ENCODE data around the gene TRIP13.
"Not testable (repeated sequence)": the region's sequence is repeated elsewhere in the genome, so short reads cannot be mapped to it uniquely, and the experiment has no call there.

Gene TRIP13

GRCh38 chr5:852018-852417, 40.7 kb upstream of the TRIP13 start:
- no peaks in the 10 kb centered on the region for H4K20me1 ChIP-seq (ENCODE audit: insufficient read depth, low read length)
- TF ChIP-seq EZH2phosphoT487 (IDR thresholded peaks at IDR 0.05; ENCODE audit: low read length) = no peak
- TF ChIP-seq CTCF (IDR thresholded peaks at IDR 0.05; ENCODE audit: low read length) = no peak
- no peak for TF ChIP-seq EZH2 (optimal IDR thresholded peaks at IDR 0.05; ENCODE audit: low read depth, low read length)
- H3K27ac ChIP-seq (ENCODE audit: low read length) = no peak overlapping the region
- no peaks in the 10 kb centered on the region for H3F3A ChIP-seq (ENCODE audit: insufficient read depth, low read length)
- H3K9me3 ChIP-seq (replicated peaks; ENCODE audit: insufficient read depth, low read length) = no peaks in the 10 kb centered on the region
- DNase-seq = no peak
- H2AFZ ChIP-seq (ENCODE audit: low read length) = no peak overlapping the region
- H3K4me1 ChIP-seq (ENCODE audit: low read length) = no peaks in the 10 kb centered on the region
- H3K4me2 ChIP-seq (ENCODE audit: low read depth, low read length) = no peak overlapping the region
- no peak overlapping the region for H3K9ac ChIP-seq (ENCODE audit: low read length)
- H3K36me3 ChIP-seq (replicated peaks; ENCODE audit: insufficient read depth, low read length) = no peaks in the 10 kb centered on the region
- H3K27me3 ChIP-seq (replicated peaks; ENCODE audit: insufficient read depth, low read length) = no peaks in the 10 kb centered on the region
- no peaks in the 10 kb centered on the region for H3K9me2 ChIP-seq (replicated peaks; ENCODE audit: insufficient read depth, low read length)
- H3K79me2 ChIP-seq (ENCODE audit: low read length) = no peaks in the 10 kb centered on the region
- no peak overlapping the region for H3K4me3 ChIP-seq (ENCODE audit: low read length)

- no peak overlapping the region for H3K27ac ChIP-seq (ENCODE audit: low read length)
- no peak for DNase-seq
- H4K20me1 ChIP-seq (ENCODE audit: insufficient read depth, low read length) = no peaks in the 10 kb centered on the region
- no peaks in the 10 kb centered on the region for H3K79me2 ChIP-seq (ENCODE audit: low read length)
- H3K4me2 ChIP-seq (ENCODE audit: low read depth, low read length) = no peak overlapping the region
- H3K9ac ChIP-seq (ENCODE audit: low read length) = no peak overlapping the region
- no peaks in the 10 kb centered on the region for H3F3A ChIP-seq (ENCODE audit: insufficient read depth, low read length)
- no peaks in the 10 kb centered on the region for H3K4me1 ChIP-seq (ENCODE audit: low read length)
- H3K9me3 ChIP-seq (replicated peaks; ENCODE audit: insufficient read depth, low read length) = no peaks in the 10 kb centered on the region
- no peaks in the 10 kb centered on the region for H3K36me3 ChIP-seq (replicated peaks; ENCODE audit: insufficient read depth, low read length)
- H3K27me3 ChIP-seq (replicated peaks; ENCODE audit: insufficient read depth, low read length) = no peaks in the 10 kb centered on the region
- H2AFZ ChIP-seq (ENCODE audit: low read length) = no peak overlapping the region
- H3K4me3 ChIP-seq (ENCODE audit: low read length) = no peak overlapping the region
- H3K9me2 ChIP-seq (replicated peaks; ENCODE audit: insufficient read depth, low read length) = no peaks in the 10 kb centered on the region
- TF ChIP-seq EZH2 (optimal IDR thresholded peaks at IDR 0.05; ENCODE audit: low read depth, low read length) = no peak
These were observed 40.0 kb upstream of the TRIP13 start for GRCh38 chr5:852431-853401.

- H3K27me3 ChIP-seq (replicated peaks; ENCODE audit: insufficient read depth, low read length); H3K4me2 ChIP-seq (ENCODE audit: low read depth, low read length); H3K9me2 ChIP-seq (replicated peaks; ENCODE audit: insufficient read depth, low read length); H3F3A ChIP-seq (ENCODE audit: insufficient read depth, low read length); H3K79me2 ChIP-seq (ENCODE audit: low read length); H2AFZ ChIP-seq (ENCODE audit: low read length); H3K4me1 ChIP-seq (ENCODE audit: low read length); H3K9ac ChIP-seq (ENCODE audit: low read length); H3K4me3 ChIP-seq (ENCODE audit: low read length); H4K20me1 ChIP-seq (ENCODE audit: insufficient read depth, low read length); H3K27ac ChIP-seq (ENCODE audit: low read length); H3K9me3 ChIP-seq (replicated peaks; ENCODE audit: insufficient read depth, low read length); DNase-seq; H3K36me3 ChIP-seq (replicated peaks; ENCODE audit: insufficient read depth, low read length): not testable (repeated sequence)
These were observed 39.1 kb upstream of the TRIP13 start for GRCh38 chr5:853416-854090.

GRCh38 chr5:854217-854616, 38.5 kb upstream of the TRIP13 start:
- no peak overlapping the region for H3K27ac ChIP-seq (ENCODE audit: low read length)
- no peak for DNase-seq
- no peak overlapping the region for H3K9ac ChIP-seq (ENCODE audit: low read length)
- H3K4me3 ChIP-seq (ENCODE audit: low read length) = no peak overlapping the region
- H3K27me3 ChIP-seq (replicated peaks; ENCODE audit: insufficient read depth, low read length) = no peaks in the 10 kb centered on the region
- no peaks in the 10 kb centered on the region for H3K9me2 ChIP-seq (replicated peaks; ENCODE audit: insufficient read depth, low read length)
- H3K79me2 ChIP-seq (ENCODE audit: low read length) = no peaks in the 10 kb centered on the region
- no peaks in the 10 kb centered on the region for H3K4me1 ChIP-seq (ENCODE audit: low read length)
- no peak overlapping the region for H2AFZ ChIP-seq (ENCODE audit: low read length)
- no peaks in the 10 kb centered on the region for H3K36me3 ChIP-seq (replicated peaks; ENCODE audit: insufficient read depth, low read length)
- no peaks in the 10 kb centered on the region for H4K20me1 ChIP-seq (ENCODE audit: insufficient read depth, low read length)
- H3K9me3 ChIP-seq (replicated peaks; ENCODE audit: insufficient read depth, low read length) = no peaks in the 10 kb centered on the region
- no peak for TF ChIP-seq EZH2phosphoT487 (IDR thresholded peaks at IDR 0.05; ENCODE audit: low read length)
- TF ChIP-seq CTCF (IDR thresholded peaks at IDR 0.05; ENCODE audit: low read length) = no peak
- TF ChIP-seq EZH2 (optimal IDR thresholded peaks at IDR 0.05; ENCODE audit: low read depth, low read length) = no peak
- H3K4me2 ChIP-seq (ENCODE audit: low read depth, low read length) = no peak overlapping the region
- H3F3A ChIP-seq (ENCODE audit: insufficient read depth, low read length) = no peaks in the 10 kb centered on the region

Measured in MM.1S (cell line).